HCT116 (cell line): Measurements from ENCODE around the gene HTR3E. TPM values are rescaled to one million over a fixed set of nuclear protein-coding genes. Genes with fewer than 3 reads are reported as not detected.
A peak's percentile ranks its signal among the peaks of the same experiment; 100 is the strongest.

ENCODE experiments used
- ATAC-seq: fragments of 200-7000 bp; cut with Tn5 transposase; 2 replicates; pipeline ENCODE4 v1.9.1; 2020; ENCODE audit warnings: mild to moderate bottlenecking, moderate library complexity
- BruUV-seq: library from RNA; stranded (reverse); fragments of 400-500 nt; replicated peaks from 2 replicates; lab custom pipeline; 2021; lab: Mats Ljungman, UMichigan
- CTCF ChIA-PET: fragments of 300-600 bp; sonication (Branson Sonifier 250); formaldehyde crosslinking; loops from one replicate; lab custom pipeline; 2021; ENCODE audit warnings: antibody characterized with exemption; lab: Charles Lee
- POLR2A ChIA-PET: fragments of 300-600, 350-600 bp; sonication (Branson Sonifier 250); formaldehyde crosslinking; loops from one replicate; lab custom pipeline; 2021; ENCODE audit warnings: antibody characterized with exemption; lab: Charles Lee
- RAD21 ChIA-PET, 2 experiments: fragments of 300-600 bp; sonication (Branson Sonifier 250); formaldehyde crosslinking; loops; one replicate each; lab custom pipeline; 2023; ENCODE audit warnings: low total read pairs in 2 of 2; ENCODE audit not compliant: uncharacterized antibody in 2 of 2, unreplicated experiment in 2 of 2, low non-redundant PET in 1 of 2; lab: Charles Lee
- DNase-seq: peaks from one replicate; pipeline ENCODE4 v3.0.0-alpha.2; 2010; ENCODE audit warnings: low read depth, low spot score
- H2AFZ ChIP-seq: fragments of 200-600 bp; shearing (Covaris generic), sonication (generic); 2 replicates; pipeline ENCODE4 v1.6.1; 2017; ENCODE audit warnings: low read depth, mixed run types, mixed read lengths, antibody characterized with exemption, low read length; ENCODE audit not compliant: poor library complexity, severe bottlenecking
- H3K27ac ChIP-seq: 2 replicates; pipeline ENCODE4 v1.5.1; 2012; ENCODE audit warnings: low read depth, low read length
- H3K27me3 ChIP-seq: fragments of 200-600 bp; sonication (generic); 2 replicates; pipeline ENCODE4 v1.6.1; 2016; ENCODE audit warnings: mixed run types, low read length, mixed read lengths; ENCODE audit not compliant: insufficient read depth
- H3K36me3 ChIP-seq, 2 experiments: fragments of 200-500 bp in 1 of 2; fragments of 200-600 bp in 1 of 2; sonication (Bioruptor generic) in 1 of 2; sonication (generic) in 1 of 2; 2 replicates each; pipeline versions ENCODE4 v1.5.1 to v1.6.1; 2014 to 2016; ENCODE audit warnings: low read length in 2 of 2, inconsistent platforms in 1 of 2, mixed read lengths in 1 of 2, mixed run types in 1 of 2; ENCODE audit not compliant: insufficient read depth in 2 of 2, control insufficient read depth in 1 of 2
- H3K4me1 ChIP-seq, 2 experiments: fragments of 200-600 bp in 1 of 2; sonication (generic) in 1 of 2; 2 replicates each; pipeline versions ENCODE4 v1.5.1 to v1.6.1; 2012 to 2017; ENCODE audit warnings: low read length in 2 of 2, inconsistent platforms in 1 of 2, mild to moderate bottlenecking in 1 of 2, mixed read lengths in 1 of 2, mixed run types in 1 of 2, moderate library complexity in 1 of 2; ENCODE audit not compliant: insufficient read depth in 2 of 2, control insufficient read depth in 1 of 2
- H3K4me2 ChIP-seq: fragments of 200-600 bp; sonication (generic); 2 replicates; pipeline ENCODE4 v1.6.1; 2017; ENCODE audit warnings: mixed run types, low read length, mixed read lengths
- H3K4me3 ChIP-seq, 2 experiments: fragments of 200-600 bp in 1 of 2; sonication (generic) in 1 of 2; replicated peaks in 1 of 2; 2 replicates each; pipeline ENCODE4 v1.5.1; 2011 to 2016; ENCODE audit warnings: low read length in 2 of 2, control low read depth in 1 of 2, low read depth in 1 of 2, mild to moderate bottlenecking in 1 of 2, mixed read lengths in 1 of 2, mixed run types in 1 of 2
- H3K79me2 ChIP-seq: fragments of 200-600 bp; sonication (generic); 2 replicates; pipeline ENCODE4 v1.6.1; 2017; ENCODE audit warnings: mild to moderate bottlenecking, mixed run types, low read length, moderate library complexity, mixed read lengths; ENCODE audit not compliant: insufficient read depth
- H3K9ac ChIP-seq: fragments of 200-600 bp; sonication (generic); 2 replicates; pipeline ENCODE4 v1.6.1; 2016; ENCODE audit warnings: low read length, mixed read lengths
- H3K9me2 ChIP-seq: fragments of 200-600 bp; sonication (generic), shearing (Covaris generic); 2 replicates; pipeline ENCODE4 v1.6.1; 2017; ENCODE audit warnings: mixed run types, mild to moderate bottlenecking, moderate library complexity; ENCODE audit not compliant: insufficient read depth
- H3K9me3 ChIP-seq, 2 experiments: fragments of 200-500 bp in 1 of 2; fragments of 200-600 bp in 1 of 2; sonication (Bioruptor generic) in 1 of 2; sonication (generic) in 1 of 2; 2 replicates each; pipeline ENCODE4 v1.6.1; 2014 to 2017; ENCODE audit warnings: low read length in 2 of 2, mixed read lengths in 2 of 2, inconsistent platforms in 1 of 2, low read depth in 1 of 2, mild to moderate bottlenecking in 1 of 2, mixed run types in 1 of 2, moderate library complexity in 1 of 2; ENCODE audit not compliant: control insufficient read depth in 1 of 2, insufficient read depth in 1 of 2
- H4K20me1 ChIP-seq: fragments of 200-600 bp; sonication (generic), shearing (Covaris generic); 2 replicates; pipeline ENCODE4 v1.6.1; 2017; ENCODE audit warnings: mixed run types, mild to moderate bottlenecking, moderate library complexity; ENCODE audit not compliant: insufficient read depth
- CEBPB ChIP-seq: IDR thresholded peaks from 2 replicates; pipeline ENCODE4 v1.6.1; 2012; ENCODE audit warnings: low read depth
- EGR1 ChIP-seq: IDR thresholded peaks from 2 replicates; pipeline ENCODE4 v1.6.1; 2012; ENCODE audit warnings: low read depth
- ELF1 ChIP-seq: IDR thresholded peaks from 2 replicates; pipeline ENCODE4 v1.6.1; 2012; ENCODE audit warnings: low read depth, borderline replicate concordance
- EZH2 ChIP-seq: fragments of 200-600 bp; sonication (generic); IDR thresholded peaks from 2 replicates; pipeline ENCODE4 v1.6.1; 2017; ENCODE audit warnings: antibody characterized with exemption, mixed run types
- EZH2phosphoT487 ChIP-seq: fragments of 200-600 bp; IDR thresholded peaks from 2 replicates; pipeline ENCODE4 v1.6.1; 2018; ENCODE audit warnings: antibody characterized with exemption, borderline replicate concordance
- FOSL1 ChIP-seq: IDR thresholded peaks from 2 replicates; pipeline ENCODE4 v1.6.1; 2012; ENCODE audit warnings: low read depth
- JUND ChIP-seq: IDR thresholded peaks from 2 replicates; pipeline ENCODE4 v1.6.1; 2012
- POLR2A ChIP-seq: IDR thresholded peaks from 2 replicates; pipeline ENCODE4 v1.7.0; 2011; ENCODE audit warnings: borderline replicate concordance; ENCODE audit not compliant: insufficient read depth, insufficient read length; ENCODE audit errors: extremely low read depth
- POLR2AphosphoS5 ChIP-seq: IDR thresholded peaks from 2 replicates; pipeline ENCODE4 v1.6.1; 2011; ENCODE audit warnings: mild to moderate bottlenecking, low read depth, low read length, moderate library complexity
- RAD21 ChIP-seq: IDR thresholded peaks from 2 replicates; pipeline ENCODE4 v1.6.1; 2012; ENCODE audit warnings: low read depth, mild to moderate bottlenecking
- SIN3A ChIP-seq: IDR thresholded peaks from 2 replicates; pipeline ENCODE4 v1.6.1; 2012; ENCODE audit warnings: low read depth
- SP1 ChIP-seq: IDR thresholded peaks from 2 replicates; pipeline ENCODE4 v1.6.1; 2012; ENCODE audit warnings: low read depth
- SRF ChIP-seq: IDR thresholded peaks from 2 replicates; pipeline ENCODE4 v1.6.1; 2012; ENCODE audit warnings: low read depth
- TCF7L2 ChIP-seq: IDR thresholded peaks from 2 replicates; pipeline ENCODE4 v1.7.0; 2011; ENCODE audit warnings: borderline replicate concordance, inconsistent platforms; ENCODE audit not compliant: insufficient read depth, insufficient read length; ENCODE audit errors: extremely low read depth
- YY1 ChIP-seq: IDR thresholded peaks from 2 replicates; pipeline ENCODE4 v1.6.1; 2011; ENCODE audit warnings: low read length, low read depth, moderate library complexity, mild to moderate bottlenecking; ENCODE audit not compliant: insufficient replicate concordance; ENCODE audit errors: extremely low read depth
- ZFX ChIP-seq: fragments of 450-650 bp; IDR thresholded peaks from 2 replicates; pipeline ENCODE4 v1.6.1; 2017
- ZNF274 ChIP-seq: fragments of 200-500 bp; sonication (Bioruptor generic); IDR thresholded peaks from 2 replicates; pipeline ENCODE4 v1.6.1; 2014; ENCODE audit warnings: mild to moderate bottlenecking, low read depth, low read length, inconsistent platforms
- intact Hi-C: fragments of 100-400 bp; cut with micrococcal nuclease; formaldehyde crosslinking; loops from 2 replicates; pipeline ENCODE4 v1.10.0; 2022
- total RNA-seq: library from RNA; stranded (reverse); gene quantifications from one replicate; pipeline ENCODE4 v1.2.1, GENCODE V29; 2021; ENCODE audit not compliant: unreplicated experiment
- TF ChIP-seq, protein P1 (sequence below): IDR thresholded peaks from 2 replicates; pipeline ENCODE4 v1.6.1; 2012
- TF ChIP-seq, protein P2 (sequence below): IDR thresholded peaks from 2 replicates; pipeline ENCODE4 v1.6.1; 2012
- TF ChIP-seq, protein P3 (sequence below): IDR thresholded peaks from 2 replicates; pipeline ENCODE4 v1.6.1; 2012; ENCODE audit warnings: low read depth
- TF ChIP-seq, protein P4 (sequence below), 3 experiments: fragments of 200-600 bp in 1 of 3; sonication (generic) in 1 of 3; IDR thresholded peaks in 2 of 3; conservative IDR thresholded peaks in 1 of 3; 2 replicates each; pipeline ENCODE4 v1.5.1; 2012 to 2017; ENCODE audit warnings: low read depth in 2 of 3, low read length in 2 of 3, antibody characterized with exemption in 1 of 3, borderline replicate concordance in 1 of 3, control low read depth in 1 of 3, mild to moderate bottlenecking in 1 of 3, mixed read lengths in 1 of 3, mixed run types in 1 of 3, moderate library complexity in 1 of 3; ENCODE audit not compliant: insufficient read depth in 1 of 3
- TF ChIP-seq, protein P5 (sequence below): IDR thresholded peaks from 2 replicates; pipeline ENCODE4 v1.6.1; 2011; ENCODE audit warnings: mild to moderate bottlenecking, low read length, moderate library complexity; ENCODE audit not compliant: insufficient replicate concordance; ENCODE audit errors: extremely low read depth

HTR3E gene
- total RNA-seq, 1 experiment from 2014 or later, result not detected

DNA sequence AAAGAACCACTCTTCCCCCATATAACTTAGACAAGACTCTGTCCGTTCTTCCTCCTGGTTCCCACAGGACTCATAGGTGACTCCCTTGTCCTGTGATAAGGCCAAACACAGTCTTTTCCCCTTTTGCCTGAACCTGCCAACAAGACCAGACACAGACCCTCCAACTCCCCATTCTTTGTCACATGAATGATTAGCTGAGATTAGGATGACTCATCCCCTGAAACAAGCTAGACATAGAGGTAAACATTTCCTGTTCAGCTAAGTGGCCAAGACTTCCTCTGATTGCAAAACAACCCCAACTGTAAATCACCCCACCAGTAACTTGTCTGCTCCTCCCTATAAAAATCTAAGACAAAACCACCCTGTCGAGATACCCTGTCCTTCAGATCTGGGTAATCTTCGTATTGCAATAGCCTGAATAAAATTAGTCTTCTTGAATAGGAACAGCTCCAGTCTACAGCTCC is 11.4 kb upstream of the HTR3E start:
- Histone ChIP-seq H3K9ac (no peak overlapping the region), H3K4me1 (peaks cover 0 to 5% of the 10 kb centered on the region in 2 experiments; a peak in 1 of 4 replicates), H3K79me2 (no peaks in the 10 kb centered on the region), H3K27ac (no peak overlapping the region), H3K9me2 (no peaks in the 10 kb centered on the region), H3K4me2 (no peak overlapping the region), H2AFZ (no peak overlapping the region), H3K4me3 (no peak overlapping the region), H3K27me3 (no peaks in the 10 kb centered on the region), H3K9me3 (no peaks in the 10 kb centered on the region), H3K36me3 (no peaks in the 10 kb centered on the region), H4K20me1 (no peaks in the 10 kb centered on the region)
- ATAC-seq (no peak), DNase-seq (no peak)
- no TSS peak for BruUV-seq
- POLR2A ChIA-PET, result no interaction called here
- intact Hi-C loops, result no loop called here
- RAD21 ChIA-PET, result no interaction called here
- CTCF ChIA-PET, result no interaction called here
- TF ChIP-seq, protein P1, sequence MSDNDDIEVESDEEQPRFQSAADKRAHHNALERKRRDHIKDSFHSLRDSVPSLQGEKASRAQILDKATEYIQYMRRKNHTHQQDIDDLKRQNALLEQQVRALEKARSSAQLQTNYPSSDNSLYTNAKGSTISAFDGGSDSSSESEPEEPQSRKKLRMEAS, result no peak
- TF ChIP-seq SRF (no peak), POLR2AphosphoS5 (no peak), POLR2A (no peak), SIN3A (no peak), ZNF274 (no peak), EZH2 (no peak), EGR1 (no peak), YY1 (no peak), JUND (peak; percentile 59), RAD21 (no peak), CEBPB (peak; percentile 74), SP1 (0 out of 2 replicates have a peak, but pooled peaks have one; percentile 11), FOSL1 (peak; percentile 58), ZFX (no peak), EZH2phosphoT487 (no peak), ELF1 (no peak), TCF7L2 (no peak)
- TF ChIP-seq, protein P2, sequence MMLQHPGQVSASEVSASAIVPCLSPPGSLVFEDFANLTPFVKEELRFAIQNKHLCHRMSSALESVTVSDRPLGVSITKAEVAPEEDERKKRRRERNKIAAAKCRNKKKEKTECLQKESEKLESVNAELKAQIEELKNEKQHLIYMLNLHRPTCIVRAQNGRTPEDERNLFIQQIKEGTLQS, result no peak
- TF ChIP-seq, protein P3, sequence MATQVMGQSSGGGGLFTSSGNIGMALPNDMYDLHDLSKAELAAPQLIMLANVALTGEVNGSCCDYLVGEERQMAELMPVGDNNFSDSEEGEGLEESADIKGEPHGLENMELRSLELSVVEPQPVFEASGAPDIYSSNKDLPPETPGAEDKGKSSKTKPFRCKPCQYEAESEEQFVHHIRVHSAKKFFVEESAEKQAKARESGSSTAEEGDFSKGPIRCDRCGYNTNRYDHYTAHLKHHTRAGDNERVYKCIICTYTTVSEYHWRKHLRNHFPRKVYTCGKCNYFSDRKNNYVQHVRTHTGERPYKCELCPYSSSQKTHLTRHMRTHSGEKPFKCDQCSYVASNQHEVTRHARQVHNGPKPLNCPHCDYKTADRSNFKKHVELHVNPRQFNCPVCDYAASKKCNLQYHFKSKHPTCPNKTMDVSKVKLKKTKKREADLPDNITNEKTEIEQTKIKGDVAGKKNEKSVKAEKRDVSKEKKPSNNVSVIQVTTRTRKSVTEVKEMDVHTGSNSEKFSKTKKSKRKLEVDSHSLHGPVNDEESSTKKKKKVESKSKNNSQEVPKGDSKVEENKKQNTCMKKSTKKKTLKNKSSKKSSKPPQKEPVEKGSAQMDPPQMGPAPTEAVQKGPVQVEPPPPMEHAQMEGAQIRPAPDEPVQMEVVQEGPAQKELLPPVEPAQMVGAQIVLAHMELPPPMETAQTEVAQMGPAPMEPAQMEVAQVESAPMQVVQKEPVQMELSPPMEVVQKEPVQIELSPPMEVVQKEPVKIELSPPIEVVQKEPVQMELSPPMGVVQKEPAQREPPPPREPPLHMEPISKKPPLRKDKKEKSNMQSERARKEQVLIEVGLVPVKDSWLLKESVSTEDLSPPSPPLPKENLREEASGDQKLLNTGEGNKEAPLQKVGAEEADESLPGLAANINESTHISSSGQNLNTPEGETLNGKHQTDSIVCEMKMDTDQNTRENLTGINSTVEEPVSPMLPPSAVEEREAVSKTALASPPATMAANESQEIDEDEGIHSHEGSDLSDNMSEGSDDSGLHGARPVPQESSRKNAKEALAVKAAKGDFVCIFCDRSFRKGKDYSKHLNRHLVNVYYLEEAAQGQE, result no peak
- TF ChIP-seq, protein P4, sequence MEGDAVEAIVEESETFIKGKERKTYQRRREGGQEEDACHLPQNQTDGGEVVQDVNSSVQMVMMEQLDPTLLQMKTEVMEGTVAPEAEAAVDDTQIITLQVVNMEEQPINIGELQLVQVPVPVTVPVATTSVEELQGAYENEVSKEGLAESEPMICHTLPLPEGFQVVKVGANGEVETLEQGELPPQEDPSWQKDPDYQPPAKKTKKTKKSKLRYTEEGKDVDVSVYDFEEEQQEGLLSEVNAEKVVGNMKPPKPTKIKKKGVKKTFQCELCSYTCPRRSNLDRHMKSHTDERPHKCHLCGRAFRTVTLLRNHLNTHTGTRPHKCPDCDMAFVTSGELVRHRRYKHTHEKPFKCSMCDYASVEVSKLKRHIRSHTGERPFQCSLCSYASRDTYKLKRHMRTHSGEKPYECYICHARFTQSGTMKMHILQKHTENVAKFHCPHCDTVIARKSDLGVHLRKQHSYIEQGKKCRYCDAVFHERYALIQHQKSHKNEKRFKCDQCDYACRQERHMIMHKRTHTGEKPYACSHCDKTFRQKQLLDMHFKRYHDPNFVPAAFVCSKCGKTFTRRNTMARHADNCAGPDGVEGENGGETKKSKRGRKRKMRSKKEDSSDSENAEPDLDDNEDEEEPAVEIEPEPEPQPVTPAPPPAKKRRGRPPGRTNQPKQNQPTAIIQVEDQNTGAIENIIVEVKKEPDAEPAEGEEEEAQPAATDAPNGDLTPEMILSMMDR (IDR thresholded peaks at IDR 0.05 in 2 of 3, conservative IDR thresholded peaks at IDR 0.05 in 1 of 3; ENCODE audit: borderline replicate concordance in 1 of 3, insufficient read depth in 1 of 3, low read depth in 2 of 3, low read length in 2 of 3), result no peak
- TF ChIP-seq, protein P5, sequence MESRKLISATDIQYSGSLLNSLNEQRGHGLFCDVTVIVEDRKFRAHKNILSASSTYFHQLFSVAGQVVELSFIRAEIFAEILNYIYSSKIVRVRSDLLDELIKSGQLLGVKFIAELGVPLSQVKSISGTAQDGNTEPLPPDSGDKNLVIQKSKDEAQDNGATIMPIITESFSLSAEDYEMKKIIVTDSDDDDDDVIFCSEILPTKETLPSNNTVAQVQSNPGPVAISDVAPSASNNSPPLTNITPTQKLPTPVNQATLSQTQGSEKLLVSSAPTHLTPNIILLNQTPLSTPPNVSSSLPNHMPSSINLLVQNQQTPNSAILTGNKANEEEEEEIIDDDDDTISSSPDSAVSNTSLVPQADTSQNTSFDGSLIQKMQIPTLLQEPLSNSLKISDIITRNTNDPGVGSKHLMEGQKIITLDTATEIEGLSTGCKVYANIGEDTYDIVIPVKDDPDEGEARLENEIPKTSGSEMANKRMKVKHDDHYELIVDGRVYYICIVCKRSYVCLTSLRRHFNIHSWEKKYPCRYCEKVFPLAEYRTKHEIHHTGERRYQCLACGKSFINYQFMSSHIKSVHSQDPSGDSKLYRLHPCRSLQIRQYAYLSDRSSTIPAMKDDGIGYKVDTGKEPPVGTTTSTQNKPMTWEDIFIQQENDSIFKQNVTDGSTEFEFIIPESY, result no peak
